Thyroid gland (tissue), 4 donors: ENCODE measurements around the gene CALY. TPM values are rescaled to one million over a fixed set of nuclear protein-coding genes. Genes with fewer than 3 reads are reported as not detected.
A peak's percentile ranks its signal among the peaks of the same experiment; 100 is the strongest.

Experiments
- DNase-seq, 2 donors: peaks; one replicate each; pipeline ENCODE4 v3.0.0-alpha.2; 2019
- H3K27ac ChIP-seq, 3 donors: fragments of 200-600 bp; sonication (generic); 1 replicate in 2 of 3; 2 replicates in 1 of 3; pipeline ENCODE4 v1.5.1; 2016 to 2019; ENCODE audit warnings: mild to moderate bottlenecking in 1 of 3, moderate library complexity in 1 of 3
- H3K27me3 ChIP-seq: fragments of 200-600 bp; sonication (generic); one replicate; pipeline ENCODE4 v1.5.1; 2019
- H3K36me3 ChIP-seq, 2 donors: fragments of 200-600 bp; sonication (generic); one replicate each; pipeline ENCODE4 v1.5.1; 2016 to 2019
- H3K4me1 ChIP-seq, 2 donors: fragments of 200-600 bp; sonication (generic); one replicate each; pipeline ENCODE4 v1.5.1; 2017 to 2019
- H3K4me3 ChIP-seq, 3 donors: fragments of 200-600 bp; sonication (generic); replicated peaks in 1 of 3; 1 replicate in 2 of 3; 2 replicates in 1 of 3; pipeline ENCODE4 v1.5.1; 2016; ENCODE audit warnings: mild to moderate bottlenecking in 1 of 3
- H3K9me3 ChIP-seq: fragments of 200-600 bp; sonication (generic); one replicate; pipeline ENCODE4 v1.5.1; 2017
- CTCF ChIP-seq, 6 experiments: fragments of 200-600 bp in 3 of 6; fragments of 450-650 bp in 3 of 6; sonication (generic) in 3 of 6; IDR thresholded peaks; one replicate each; pipeline ENCODE4 v1.5.1; 2016 to 2019; ENCODE audit warnings: antibody characterized with exemption in 6 of 6, mild to moderate bottlenecking in 2 of 6, inconsistent platforms in 1 of 6, moderate library complexity in 1 of 6
- POLR2A ChIP-seq, 2 donors: fragments of 450-650 bp; IDR thresholded peaks; one replicate each; pipeline ENCODE4 v1.6.1; 2017; ENCODE audit warnings: antibody characterized with exemption in 2 of 2, mild to moderate bottlenecking in 2 of 2, moderate library complexity in 1 of 2
- WGBS, 2 donors: methylation state at CpG; one replicate each; pipeline ENCODE4 v1.1.5; 2017; 5-methylcytosine and 5-hydroxymethylcytosine counted together
- intact Hi-C: fragments of 100-400 bp; cut with DNase I; formaldehyde crosslinking; loops from one replicate; pipeline ENCODE4 v1.15.1; 2023
- total RNA-seq, 4 donors: library from RNA; depleted of rRNA; stranded (reverse); fragments of >200 nt; gene quantifications; one replicate each; pipeline ENCODE4 v1.2.3, GENCODE V29; 2016

Gene CALY
- total RNA-seq, 4 donors from 2014 or later = 0.13 to 1.5 TPM; not detected in 2

GRCh38 chr10:133307776-133308420 is 28.8 kb downstream of the CALY start:
- TF ChIP-seq CTCF (IDR thresholded peaks at IDR 0.05) = peak; percentile 34 to 75 (median 64)
- no peak for TF ChIP-seq POLR2A (IDR thresholded peaks at IDR 0.05)
- Histone ChIP-seq H3K36me3 (peaks cover 0 to 10% of the 10 kb centered on the region in 2 donors), H3K27ac (peak overlapping the region; percentile 86 to 99 (median 97)), H3K9me3 (no peaks in the 10 kb centered on the region), H3K4me3 (peak overlapping the region; percentile 51 to 99 (median 86)), H3K27me3 (no peaks in the 10 kb centered on the region), H3K4me1 (peaks cover 14 to 19% of the 10 kb centered on the region in 2 donors)
- intact Hi-C loops = no loop called here
- 4% methylated on average over 21 to 25 of the region's 25 CpGs for WGBS, 2 donors
- DNase-seq = peak; percentile 89 to 92

GRCh38 chr10:133306941-133307379 is 29.7 kb downstream of the CALY start:
- no peak overlapping the region for H3K4me3 ChIP-seq
- H3K4me1 ChIP-seq = peaks cover 14 to 19% of the 10 kb centered on the region in 2 donors
- TF ChIP-seq POLR2A (IDR thresholded peaks at IDR 0.05) (no peak), CTCF (IDR thresholded peaks at IDR 0.05) (no peak)

GRCh38 chr10:133306097-133306476 is 30.6 kb downstream of the CALY start:
- no peak for TF ChIP-seq CTCF (IDR thresholded peaks at IDR 0.05)
- TF ChIP-seq POLR2A (IDR thresholded peaks at IDR 0.05) = no peak

More at GRCh38 chr10:133306941-133307379, 29.7 kb downstream of the CALY start:
- H3K36me3 ChIP-seq = peaks cover 0 to 10% of the 10 kb centered on the region in 2 donors
- intact Hi-C loops = no loop called here
- no peaks in the 10 kb centered on the region for H3K27me3 ChIP-seq
- H3K9me3 ChIP-seq = no peaks in the 10 kb centered on the region
- DNase-seq = no peak
- 84 to 91% methylated on average over 15 to 17 of the region's 17 CpGs for WGBS, 2 donors
- H3K27ac ChIP-seq = no peak overlapping the region

GRCh38 chr10:133303206-133303605 is 33.5 kb downstream of the CALY start:
- no peak for DNase-seq
- TF ChIP-seq CTCF (IDR thresholded peaks at IDR 0.05) (no peak), POLR2A (IDR thresholded peaks at IDR 0.05) (no peak)
- Histone ChIP-seq H3K36me3 (peaks cover 21 to 28% of the 10 kb centered on the region in 2 donors), H3K27ac (no peak overlapping the region), H3K4me3 (no peak overlapping the region), H3K9me3 (no peaks in the 10 kb centered on the region), H3K4me1 (peaks cover 9 to 15% of the 10 kb centered on the region in 2 donors), H3K27me3 (no peaks in the 10 kb centered on the region)
- intact Hi-C loops = no loop called here
- WGBS, 2 donors = 83 to 95% methylated on average over 6 to 7 of the region's 10 CpGs

More at GRCh38 chr10:133306097-133306476, 30.6 kb downstream of the CALY start:
- H3K4me3 ChIP-seq = no peak overlapping the region
- H3K4me1 ChIP-seq = peaks cover 14 to 19% of the 10 kb centered on the region in 2 donors
- peaks cover 0 to 7% of the 10 kb centered on the region in 2 donors for H3K36me3 ChIP-seq
- WGBS, 2 donors = 91 to 94% methylated on average over 5 of the region's 5 CpGs
- no peaks in the 10 kb centered on the region for H3K27me3 ChIP-seq
- no peak overlapping the region for H3K27ac ChIP-seq
- no peaks in the 10 kb centered on the region for H3K9me3 ChIP-seq
- no peak for DNase-seq
- intact Hi-C loops = no loop called here

- Histone ChIP-seq H3K36me3 (peaks cover 31 to 38% of the 10 kb centered on the region in 2 donors), H3K27me3 (no peaks in the 10 kb centered on the region), H3K4me3 (no peak overlapping the region), H3K4me1 (peaks cover 5 to 9% of the 10 kb centered on the region in 2 donors), H3K27ac (no peak overlapping the region), H3K9me3 (no peaks in the 10 kb centered on the region)
- intact Hi-C loops = no loop called here
- TF ChIP-seq POLR2A (IDR thresholded peaks at IDR 0.05) (no peak), CTCF (IDR thresholded peaks at IDR 0.05) (no peak)
- no peak for DNase-seq
- whole genome bisulfite sequencing, 2 donors = 97% methylated on average over 4 of the region's 14 CpGs; no CpG with 5 or more reads in 1 of the 2 donors
Measured at GRCh38 chr10:133302230-133302629, 34.5 kb downstream of the CALY start.
